ENCODE data around the gene MDK.
A peak's percentile ranks its signal among the peaks of the same experiment; 100 is the strongest.
"Not testable (repeated sequence)": the region's sequence is repeated elsewhere in the genome, so short reads cannot be mapped to it uniquely, and the experiment has no call there.

The MDK gene

GRCh38 chr11:46369458-46370152 is 11.9 kb upstream of the MDK start:
- peak; percentile 62 for DNase-seq

DNA sequence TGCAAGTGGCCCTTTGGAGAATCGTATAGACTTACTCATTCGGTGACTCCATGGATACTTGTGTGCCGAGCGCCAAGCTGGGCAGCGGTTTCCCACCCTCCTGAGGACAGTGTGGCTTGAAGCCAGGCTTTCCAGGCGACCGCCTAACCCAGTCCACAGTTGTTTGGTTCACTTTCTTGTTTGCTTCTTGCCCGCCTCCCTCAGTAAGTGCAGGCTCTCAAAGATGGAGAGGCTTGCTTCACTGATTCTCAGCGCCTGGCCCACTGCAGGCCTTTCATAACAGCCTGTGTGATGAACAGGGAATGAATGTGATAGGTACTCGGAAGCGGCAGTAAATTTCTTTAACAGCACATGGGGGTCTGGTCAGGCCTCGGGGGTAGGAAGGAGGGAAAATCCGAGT is 11.2 kb upstream of the MDK start:
- no peak for DNase-seq

GRCh38 chr11:46371262-46371661 is 10.2 kb upstream of the MDK start:
- not testable (repeated sequence) for DNase-seq

DNA sequence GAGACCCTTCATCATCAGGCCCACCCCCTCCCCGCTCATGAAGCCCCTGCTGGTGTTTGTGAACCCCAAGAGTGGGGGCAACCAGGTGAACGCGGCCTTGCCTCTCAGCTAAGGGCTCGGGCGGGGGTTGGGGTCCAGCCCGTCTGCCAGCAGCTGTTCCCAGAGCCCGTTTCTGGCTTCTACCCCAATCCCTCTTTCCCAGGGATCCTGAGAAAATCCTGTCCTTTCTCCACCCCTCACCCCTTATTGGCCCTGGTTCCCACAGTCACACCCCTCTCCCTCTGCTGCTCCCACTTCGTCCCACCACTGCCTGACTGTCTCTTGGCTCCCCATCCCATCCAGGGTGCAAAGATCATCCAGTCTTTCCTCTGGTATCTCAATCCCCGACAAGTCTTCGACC is 9.4 kb upstream of the MDK start:
- DNase-seq: no peak

DNA sequence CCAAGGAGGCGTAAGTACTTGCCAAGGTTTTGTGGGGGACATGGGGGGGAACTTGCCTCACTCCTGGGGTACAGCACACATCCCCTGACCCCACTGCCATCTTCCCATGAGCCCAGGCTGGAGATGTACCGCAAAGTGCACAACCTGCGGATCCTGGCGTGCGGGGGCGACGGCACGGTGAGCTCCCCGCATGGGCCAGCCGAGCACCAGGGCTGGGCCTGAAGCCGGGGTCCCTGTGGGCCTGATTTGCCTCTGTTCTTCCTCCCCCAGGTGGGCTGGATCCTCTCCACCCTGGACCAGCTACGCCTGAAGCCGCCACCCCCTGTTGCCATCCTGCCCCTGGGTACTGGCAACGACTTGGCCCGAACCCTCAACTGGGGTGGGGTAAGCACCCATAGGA is 9.0 kb upstream of the MDK start:
- not testable (repeated sequence) for DNase-seq

- DNase-seq: no peak
Measured at GRCh38 chr11:46373787-46374740, 7.4 kb upstream of the MDK start.

- no peak for DNase-seq
Measured at GRCh38 chr11:46374815-46375214, 6.7 kb upstream of the MDK start.

- no peak for DNase-seq
Measured at GRCh38 chr11:46375392-46376101, 5.9 kb upstream of the MDK start.

GRCh38 chr11:46376258-46377050 is 5.0 kb upstream of the MDK start:
- no peak for DNase-seq

- DNase-seq: no peak
Measured at GRCh38 chr11:46377290-46377689, 4.2 kb upstream of the MDK start.

GRCh38 chr11:46377831-46378230 is 3.6 kb upstream of the MDK start:
- no peak for DNase-seq

DNA sequence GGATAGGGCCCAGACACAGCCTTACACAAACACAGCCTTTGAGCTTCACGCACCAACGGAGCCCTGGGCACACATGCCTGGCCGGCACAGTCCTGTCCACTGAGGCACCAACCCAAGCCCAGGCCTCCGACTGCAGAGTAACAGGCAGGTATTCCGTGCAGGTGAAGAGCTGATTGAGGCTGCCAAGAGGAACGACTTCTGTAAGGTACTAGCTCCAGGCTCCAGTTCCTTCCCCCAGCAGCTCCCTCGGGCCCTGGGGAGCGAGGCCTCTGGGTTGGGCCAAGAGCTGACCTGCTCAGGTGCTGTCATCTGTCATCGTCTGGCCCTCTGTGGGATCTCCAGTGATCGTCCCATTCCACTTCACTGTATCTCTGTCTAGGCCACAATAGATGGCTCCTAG is 3.2 kb upstream of the MDK start:
- DNase-seq: no peak

GRCh38 chr11:46378811-46379481 is 2.5 kb upstream of the MDK start:
- DNase-seq: no peak

DNA sequence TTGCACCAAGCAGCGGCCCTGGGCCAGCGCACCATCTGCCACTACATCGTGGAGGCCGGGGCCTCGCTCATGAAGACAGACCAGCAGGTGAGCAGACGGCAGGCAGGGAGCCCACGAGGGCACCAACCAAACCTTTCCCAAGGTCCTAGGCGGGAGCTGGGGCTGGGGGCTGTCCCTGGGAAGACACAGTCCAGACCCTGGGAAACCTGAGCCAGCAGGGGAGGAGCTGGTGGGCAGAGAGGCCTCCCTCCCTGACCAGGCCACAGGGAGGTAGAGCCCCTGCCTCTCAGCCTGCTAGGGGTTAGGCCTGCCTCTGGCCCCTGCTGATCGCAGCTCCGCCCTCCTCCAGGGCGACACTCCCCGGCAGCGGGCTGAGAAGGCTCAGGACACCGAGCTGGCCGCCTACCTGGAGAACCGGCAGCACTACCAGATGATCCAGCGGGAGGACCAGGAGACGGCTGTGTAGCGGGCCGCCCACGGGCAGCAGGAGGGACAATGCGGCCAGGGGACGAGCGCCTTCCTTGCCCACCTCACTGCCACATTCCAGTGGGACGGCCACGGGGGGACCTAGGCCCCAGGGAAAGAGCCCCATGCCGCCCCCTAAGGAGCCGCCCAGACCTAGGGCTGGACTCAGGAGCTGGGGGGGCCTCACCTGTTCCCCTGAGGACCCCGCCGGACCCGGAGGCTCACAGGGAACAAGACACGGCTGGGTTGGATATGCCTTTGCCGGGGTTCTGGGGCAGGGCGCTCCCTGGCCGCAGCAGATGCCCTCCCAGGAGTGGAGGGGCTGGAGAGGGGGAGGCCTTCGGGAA is 1.8 kb upstream of the MDK start:
- DNase-seq: peak; percentile 59

- DNase-seq: peak; percentile 59
Measured at GRCh38 chr11:46380340-46381047, 975 bp upstream of the MDK start.

GRCh38 chr11:46381819-46382645 is 563 bp downstream of the MDK start:
- peak; percentile 54 for DNase-seq

DNA sequence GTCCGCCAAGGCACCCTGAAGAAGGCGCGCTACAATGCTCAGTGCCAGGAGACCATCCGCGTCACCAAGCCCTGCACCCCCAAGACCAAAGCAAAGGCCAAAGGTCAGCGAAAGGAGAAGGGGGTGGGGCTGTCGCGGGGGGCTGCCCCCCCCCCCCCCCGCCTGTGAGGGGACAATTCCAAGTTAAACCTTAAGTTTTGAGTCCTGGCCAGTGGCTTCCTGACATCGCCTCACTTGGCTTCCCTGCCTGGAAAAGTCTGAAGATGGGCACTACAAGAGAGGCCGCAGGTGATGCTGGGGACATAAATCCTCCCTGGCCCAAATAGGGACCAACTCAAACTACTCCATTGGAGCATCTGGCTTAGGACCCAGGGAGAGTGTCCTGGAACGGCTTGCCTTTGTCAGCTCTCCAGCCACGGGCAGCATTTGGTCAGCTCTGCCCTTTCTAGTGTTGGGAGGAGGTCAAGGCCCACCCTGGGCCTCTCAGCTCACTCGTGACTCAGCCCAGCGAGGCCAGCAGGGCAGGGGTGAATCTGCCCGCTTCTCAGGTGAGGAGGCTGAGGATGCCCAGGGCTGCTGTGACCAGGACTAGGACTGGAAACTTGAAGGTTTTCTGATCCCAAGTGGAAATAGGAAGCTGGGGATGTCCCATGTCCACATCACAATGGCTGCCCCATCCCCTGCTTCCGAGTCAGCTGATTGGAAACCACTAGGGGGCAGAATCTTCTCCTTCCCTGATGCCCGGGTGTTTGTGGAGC is 1.4 kb downstream of the MDK start:
- no peak for DNase-seq

GRCh38 chr11:46383404-46383758 is 1.9 kb downstream of the MDK start:
- no peak for DNase-seq

Measured in NCI-H2171 treated with DMSO at 0.1 percent for 48 hours (cell line).